PFSK-1 (cell line): Measurements from ENCODE around the gene LRRC55.

Experiments used
- POLR2AphosphoS5 ChIP-seq: IDR thresholded peaks from 2 replicates; pipeline ENCODE4 v1.6.1; 2012; ENCODE audit warnings: low read depth, mild to moderate bottlenecking, control low read depth, low read length, moderate library complexity
- REST ChIP-seq, 2 experiments: IDR thresholded peaks; 2 replicates each; pipeline versions ENCODE4 v1.6.1 to v1.8.0; 2011 to 2012; ENCODE audit warnings: low read depth in 2 of 2, low read length in 2 of 2, control low read depth in 1 of 2, inconsistent platforms in 1 of 2, mild to moderate bottlenecking in 1 of 2, moderate library complexity in 1 of 2; ENCODE audit not compliant: insufficient read depth in 1 of 2
- TAF1 ChIP-seq: IDR thresholded peaks from 2 replicates; pipeline ENCODE4 v1.6.1; 2012; ENCODE audit warnings: low read length, control low read depth, borderline replicate concordance; ENCODE audit not compliant: insufficient read depth

GRCh38 chr11:57178334-57178733 is 3.4 kb upstream of the LRRC55 start:
- TF ChIP-seq POLR2AphosphoS5 = no peak
- TF ChIP-seq TAF1 = no peak
- TF ChIP-seq REST (IDR thresholded peaks at IDR 0.05; ENCODE audit: insufficient read depth in 1 of 2, low read depth in 2 of 2, low read length in 2 of 2) = no peak
